GM04503 (cell line): ENCODE data around the gene FAM3D.

Experiments used
- DNase-seq: peaks from one replicate; pipeline ENCODE4 v3.0.0-alpha.2; 2012; ENCODE audit warnings: low read depth

The FAM3D gene

DNA sequence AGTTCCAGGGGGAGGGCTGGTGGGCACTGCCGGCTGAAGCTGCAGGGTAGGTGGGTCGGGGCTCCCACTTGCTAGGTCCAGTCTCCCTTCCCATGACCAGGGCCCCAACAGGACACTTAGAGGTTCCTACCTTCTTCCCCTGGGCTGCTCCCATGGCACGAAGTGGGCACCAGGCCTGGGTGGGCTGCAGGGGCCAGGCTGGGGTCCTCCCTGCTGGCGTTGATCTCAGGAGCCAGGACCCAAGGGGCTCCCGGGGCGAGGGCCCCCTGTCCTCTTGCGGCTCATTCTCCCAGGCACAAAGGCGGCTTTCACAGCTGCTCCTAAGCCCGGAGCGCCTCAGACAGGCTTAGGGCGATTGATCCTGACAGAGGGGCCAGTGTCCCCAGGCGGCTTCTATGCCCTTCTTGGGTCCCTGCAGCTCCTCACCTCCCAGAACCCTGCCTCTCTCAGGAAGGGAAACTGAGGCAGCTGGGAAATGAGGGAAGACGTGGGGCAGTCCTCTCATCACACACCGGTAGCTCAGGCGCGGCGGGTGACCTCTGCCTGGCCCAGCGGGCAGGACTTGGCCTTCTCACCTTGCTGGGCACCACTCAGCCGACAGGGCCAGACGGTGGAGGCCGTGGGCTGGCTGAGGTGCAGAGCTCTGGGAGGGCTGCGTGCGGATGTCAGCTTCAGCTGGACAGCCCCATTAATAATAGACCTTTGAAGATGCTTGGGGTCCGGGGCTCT is 39.6 kb downstream of the FAM3D start:
- no peak for DNase-seq

- DNase-seq: no peak
These were observed 41.3 kb downstream of the FAM3D start for GRCh38 chr3:58625196-58625824.

DNA sequence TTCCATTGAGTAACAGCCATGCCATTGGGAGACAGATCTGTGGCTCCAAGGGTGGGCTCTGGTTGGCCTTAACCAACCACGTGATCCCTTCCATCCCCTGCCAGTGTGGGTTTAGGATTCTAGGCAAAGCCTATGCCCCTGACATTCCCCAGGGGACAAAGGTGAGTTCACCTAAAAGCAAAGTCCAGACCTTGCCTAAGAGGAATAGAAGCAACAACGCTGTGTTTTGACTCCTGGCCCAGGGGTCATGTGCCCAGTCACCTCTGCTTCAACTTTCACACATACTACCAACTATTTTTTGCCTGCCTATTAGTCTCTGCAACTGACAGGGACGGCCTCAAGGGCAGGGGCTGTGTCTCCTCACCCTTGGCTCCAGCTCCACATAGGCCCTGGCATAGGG is 42.0 kb downstream of the FAM3D start:
- DNase-seq: no peak

GRCh38 chr3:58623961-58624360 is 42.6 kb downstream of the FAM3D start:
- no peak for DNase-seq

- no peak for DNase-seq
These were observed 43.1 kb downstream of the FAM3D start for GRCh38 chr3:58623478-58623877.

GRCh38 chr3:58622892-58623291 is 43.7 kb downstream of the FAM3D start:
- DNase-seq: no peak

- no peak for DNase-seq
These were observed 44.1 kb downstream of the FAM3D start for GRCh38 chr3:58622436-58622835.

GRCh38 chr3:58621086-58621830 is 45.3 kb downstream of the FAM3D start:
- DNase-seq: no peak

GRCh38 chr3:58620421-58620820 is 46.2 kb downstream of the FAM3D start:
- no peak for DNase-seq

DNA sequence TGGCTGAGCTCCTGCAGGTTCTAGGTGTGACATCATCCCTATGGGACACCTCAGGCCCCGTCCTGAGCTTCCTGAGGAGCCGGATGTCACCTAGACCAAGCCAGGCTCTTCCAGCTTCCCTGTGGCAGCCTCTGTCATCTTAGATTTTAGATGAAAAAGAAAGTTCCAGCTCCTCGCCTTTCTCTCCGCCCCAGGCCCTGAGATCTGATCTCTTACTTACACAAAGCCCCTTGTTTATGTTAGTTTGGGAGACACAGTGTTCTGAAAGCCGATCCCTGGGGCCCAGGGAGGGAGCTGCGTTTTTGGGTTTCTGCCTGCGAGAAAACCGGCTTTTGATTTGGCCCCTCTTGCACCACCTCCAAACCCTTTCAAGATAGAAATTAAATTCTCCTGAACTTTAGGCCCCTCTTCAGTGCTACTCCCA is 49.2 kb downstream of the FAM3D start:
- no peak for DNase-seq

DNA sequence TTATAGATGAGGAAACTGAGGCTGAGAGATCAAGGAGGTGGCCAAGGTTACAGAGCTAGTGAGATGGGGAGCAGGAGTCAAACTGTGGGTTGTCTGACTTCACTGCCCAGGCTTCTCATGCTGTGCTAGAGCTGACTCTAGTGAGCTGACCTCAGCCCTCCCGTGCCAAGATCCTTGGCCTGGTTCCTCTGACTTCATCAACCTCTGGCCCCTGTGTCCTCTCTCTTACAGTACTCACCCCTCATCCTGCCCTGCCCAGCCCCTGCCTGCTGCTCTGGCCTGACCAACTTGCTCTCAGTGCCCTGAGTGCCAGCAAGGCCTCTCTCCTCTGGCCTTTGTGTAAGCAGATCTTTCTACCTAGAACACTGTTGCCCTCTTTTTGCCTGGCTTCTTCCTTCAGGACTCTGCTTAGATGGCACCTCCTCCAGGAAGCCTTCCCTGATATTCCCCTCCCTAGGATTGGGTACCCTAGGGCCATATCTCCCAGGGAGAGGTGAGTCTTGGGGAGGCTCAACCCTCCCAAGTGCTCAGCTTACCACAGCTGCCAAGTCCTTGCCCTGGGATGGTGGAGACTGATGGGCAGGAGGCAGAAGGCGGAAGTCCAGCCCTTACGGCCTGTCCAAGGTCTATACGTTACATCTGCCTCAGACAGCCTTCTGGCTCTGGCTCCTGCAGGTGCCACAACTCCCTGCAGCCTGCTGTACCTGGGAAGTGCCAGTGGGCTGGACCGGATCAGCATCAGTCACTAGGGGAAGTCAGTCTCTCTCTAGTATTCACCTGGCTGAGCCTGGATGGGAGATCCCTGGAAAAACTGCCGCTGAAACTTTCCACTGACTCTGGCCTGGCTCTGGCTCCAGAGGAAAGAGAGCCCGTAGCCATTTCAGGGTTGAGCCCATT is 53.1 kb downstream of the FAM3D start:
- DNase-seq: no peak

DNA sequence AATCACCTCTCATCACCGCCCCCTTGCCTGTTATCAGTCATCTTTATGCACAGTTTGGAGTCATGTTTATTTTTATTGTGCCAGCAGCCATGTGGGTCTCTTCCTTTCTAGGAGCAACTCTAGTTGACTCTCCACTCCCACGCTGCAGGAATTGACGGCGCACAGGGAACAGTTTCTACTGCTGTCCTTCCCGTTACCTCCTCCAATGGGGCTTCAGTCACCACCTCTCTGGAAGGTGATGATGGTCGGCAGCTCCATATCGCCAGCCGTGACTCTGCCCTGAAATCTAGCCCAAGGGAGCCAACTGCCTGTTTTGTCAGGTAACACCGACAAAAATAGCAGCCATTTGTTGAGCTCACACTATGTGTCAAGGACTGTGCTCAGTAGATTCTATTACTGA is 53.7 kb downstream of the FAM3D start:
- no peak for DNase-seq

GRCh38 chr3:58609990-58610389 is 56.6 kb downstream of the FAM3D start:
- no peak for DNase-seq

- DNase-seq: no peak
These were observed 57.9 kb downstream of the FAM3D start for GRCh38 chr3:58608648-58609047.

DNA sequence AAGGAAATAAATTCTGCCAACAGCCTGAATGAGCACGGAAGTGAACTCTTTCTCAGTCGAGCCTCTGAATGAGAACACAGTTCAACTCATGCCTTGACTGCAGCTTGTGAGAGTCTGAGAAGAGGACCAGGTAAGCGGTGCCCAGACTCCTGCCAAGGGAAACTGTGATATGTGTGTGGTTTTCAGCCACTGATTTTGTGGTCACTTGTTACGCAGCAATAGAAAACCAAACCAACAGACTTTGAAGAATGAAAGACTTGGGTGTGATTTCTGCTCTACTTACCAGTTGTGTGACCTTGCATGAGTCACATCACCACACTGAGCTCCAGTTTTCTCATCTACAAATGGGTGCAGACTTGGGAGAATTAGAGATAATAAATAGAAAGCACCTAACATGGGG is 58.8 kb downstream of the FAM3D start:
- no peak for DNase-seq

GRCh38 chr3:58606693-58607092 is 59.9 kb downstream of the FAM3D start:
- no peak for DNase-seq

GRCh38 chr3:58604031-58604430 is 62.5 kb downstream of the FAM3D start:
- no peak for DNase-seq

GRCh38 chr3:58603606-58604005 is 63.0 kb downstream of the FAM3D start:
- no peak for DNase-seq

DNA sequence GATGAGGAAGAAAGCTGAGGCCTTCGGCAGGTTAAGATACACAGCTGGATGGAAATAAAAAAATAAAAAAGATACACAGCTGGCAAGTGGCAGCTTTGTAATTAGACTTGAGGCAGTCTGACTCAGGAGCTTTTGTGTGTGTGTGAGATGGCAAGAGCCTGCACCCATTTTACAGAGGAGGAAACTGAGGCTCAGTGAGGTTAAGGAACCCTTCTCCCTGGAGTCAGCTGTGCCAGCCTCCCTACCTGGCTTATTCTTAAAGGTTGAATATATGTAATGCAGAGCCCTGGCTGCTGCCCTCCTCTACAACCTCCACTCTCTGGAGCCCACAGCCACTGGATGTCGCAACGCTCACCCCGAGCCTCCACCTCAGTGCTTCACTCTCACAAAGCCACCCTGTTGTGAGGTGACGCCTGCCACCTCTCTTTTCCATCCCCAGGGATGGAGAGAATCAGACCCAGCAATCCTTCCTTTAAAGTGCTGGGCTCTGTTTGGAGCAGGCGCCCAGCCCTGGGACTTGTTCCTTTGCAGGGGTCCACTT is 68.7 kb downstream of the FAM3D start:
- no peak for DNase-seq

DNA sequence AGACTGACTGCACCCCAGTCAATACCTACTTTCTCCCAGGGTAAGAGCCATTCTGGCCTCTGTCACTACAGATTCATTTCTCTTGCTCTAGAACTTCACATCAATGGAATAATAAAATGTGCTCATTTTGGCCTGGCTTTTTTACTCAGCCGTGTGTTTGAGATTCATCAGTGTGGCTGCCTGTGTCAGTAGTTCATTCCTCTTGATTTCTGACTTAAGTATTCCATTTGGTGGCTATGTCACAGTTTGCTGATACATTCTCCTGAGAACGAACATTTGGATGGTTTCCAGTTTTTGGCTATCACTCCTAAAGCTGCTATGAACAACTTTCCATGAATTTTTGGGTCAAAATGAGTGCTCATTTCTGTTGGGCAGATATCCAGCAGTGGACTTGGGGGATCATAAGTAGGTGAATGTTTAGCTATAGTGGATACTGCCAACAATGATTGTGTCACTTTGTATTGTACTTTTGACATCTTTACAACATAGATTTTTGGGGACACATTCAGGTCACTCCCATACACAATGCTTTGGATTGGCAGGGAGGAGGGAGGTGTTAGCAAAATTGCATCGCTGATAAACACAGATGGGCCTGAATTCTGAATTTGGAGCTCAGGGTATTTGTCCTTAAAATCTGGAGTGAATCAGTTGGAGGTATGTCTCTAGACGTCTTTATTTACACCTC is 69.6 kb downstream of the FAM3D start:
- DNase-seq: no peak

DNA sequence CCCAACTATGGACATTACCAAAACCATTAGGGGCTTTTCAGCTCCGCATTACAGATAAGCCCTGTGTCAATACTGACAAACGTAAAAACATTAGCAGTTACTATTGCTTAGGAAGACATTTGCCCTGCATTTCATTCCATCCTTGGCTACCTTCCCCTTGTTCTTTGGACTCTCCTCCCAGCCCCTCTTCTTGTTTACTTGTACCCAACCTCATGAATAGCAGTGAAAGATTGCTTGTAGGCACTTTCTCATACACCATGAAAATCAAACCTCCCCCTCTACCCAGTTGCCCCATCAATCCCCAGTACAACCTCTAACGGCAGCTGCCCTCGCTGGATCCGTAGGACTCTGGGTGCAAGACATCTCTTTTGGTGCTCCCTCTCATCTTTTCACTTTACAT is 72.5 kb downstream of the FAM3D start:
- no peak for DNase-seq
